ENCODE results near the gene GPRC5C.
A peak's percentile ranks its signal among the peaks of the same experiment; 100 is the strongest.

GPRC5C gene

DNA sequence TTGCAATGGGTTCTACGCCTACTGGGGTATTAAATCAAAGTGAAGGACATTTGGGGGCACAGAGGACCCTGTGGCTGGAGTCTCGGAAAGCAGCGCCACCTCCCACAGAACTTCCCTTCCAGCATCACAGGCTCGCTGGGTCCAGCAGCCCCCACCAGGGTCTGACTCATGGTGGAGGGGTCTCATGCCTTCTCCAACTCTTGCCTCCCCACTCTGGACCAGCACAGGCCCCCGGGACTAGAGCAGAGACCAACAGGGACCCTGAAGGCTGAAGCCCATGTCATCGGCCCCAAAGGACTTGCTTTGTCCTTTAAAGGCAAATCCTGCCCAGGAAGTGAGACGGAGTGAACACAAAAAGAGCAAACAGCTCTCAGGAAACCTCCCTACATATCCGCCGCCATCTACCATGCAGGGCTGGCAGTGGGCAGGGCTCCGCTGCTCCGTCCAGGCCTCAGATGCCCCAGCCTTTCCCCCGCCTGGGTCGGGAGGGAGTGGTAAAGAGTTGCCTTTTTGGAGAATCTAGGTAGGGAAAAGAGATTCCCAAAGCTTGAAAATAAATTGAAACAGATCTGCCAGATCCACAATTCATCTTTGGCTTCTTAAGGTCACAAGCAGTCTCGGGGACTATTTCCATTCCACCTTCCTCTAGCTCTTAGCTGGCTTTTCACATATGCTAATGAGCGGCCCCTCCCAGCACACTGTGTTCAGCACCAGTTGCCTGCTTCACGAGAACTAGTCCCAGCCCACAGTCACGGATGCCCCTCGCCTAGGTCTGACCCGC is 2.1 kb upstream of the GPRC5C start:
- in situ Hi-C loops (cut with HindIII; ENCODE audit: low pct_ligation_motif_present, low pct_unique_long_range_greater_than_20kb, low sequenced_read_pairs), result no loop called here
- peak; percentile 21 for DNase-seq

GRCh38 chr17:74430385-74430705 is 1.5 kb upstream of the GPRC5C start:
- no peak for DNase-seq
- in situ Hi-C loops (cut with HindIII; ENCODE audit: low pct_ligation_motif_present, low pct_unique_long_range_greater_than_20kb, low sequenced_read_pairs), result no loop called here

DNA sequence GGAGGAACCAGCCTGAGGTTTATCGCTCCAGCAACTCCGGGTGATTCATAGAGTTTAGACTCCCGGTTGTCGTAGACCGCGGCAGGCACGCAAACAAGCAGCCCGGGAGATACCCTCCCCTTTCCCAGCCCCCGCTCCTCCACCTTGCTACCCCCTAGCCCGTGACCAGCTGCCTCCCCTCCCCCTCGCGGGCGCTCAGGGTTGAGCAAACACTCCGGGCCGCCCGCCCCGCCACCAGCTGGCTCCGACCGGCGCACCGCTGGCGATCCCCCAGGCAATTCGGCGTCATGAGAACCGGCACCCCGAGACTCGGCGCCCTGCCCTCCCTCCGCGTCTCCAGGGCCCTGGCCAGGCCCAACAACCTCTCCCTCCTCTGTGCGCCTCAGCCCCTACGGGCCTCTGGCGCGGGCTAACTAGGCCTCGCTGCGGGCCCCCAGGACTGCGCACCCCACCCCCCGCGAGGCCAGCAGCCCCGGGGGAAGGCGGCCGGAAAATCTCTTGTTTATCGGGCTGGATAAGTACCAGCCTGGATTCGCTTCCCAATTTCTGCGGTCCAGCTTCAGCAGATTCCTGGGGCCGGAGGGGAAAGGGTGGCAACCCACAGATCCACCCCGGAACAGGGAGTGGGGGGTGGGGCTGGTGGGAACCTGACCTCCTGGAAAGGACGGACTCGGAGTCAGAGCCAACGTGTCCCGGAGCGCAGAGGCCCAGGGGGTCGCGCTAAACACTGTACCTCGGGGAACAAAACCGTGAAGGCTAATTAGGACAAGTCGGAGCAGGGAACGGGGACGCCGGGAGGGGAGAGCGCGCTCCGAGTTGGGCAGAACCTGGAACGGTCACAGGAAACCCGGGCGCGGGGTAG is 951 bp upstream of the GPRC5C start:
- in situ Hi-C loops (cut with HindIII; ENCODE audit: low pct_ligation_motif_present, low pct_unique_long_range_greater_than_20kb, low sequenced_read_pairs), result no loop called here
- peak; percentile 98 for DNase-seq

- in situ Hi-C loops (cut with HindIII; ENCODE audit: low pct_ligation_motif_present, low pct_unique_long_range_greater_than_20kb, low sequenced_read_pairs), result no loop called here
Measured at GRCh38 chr17:74432424-74432690, 469 bp downstream of the GPRC5C start.

DNA sequence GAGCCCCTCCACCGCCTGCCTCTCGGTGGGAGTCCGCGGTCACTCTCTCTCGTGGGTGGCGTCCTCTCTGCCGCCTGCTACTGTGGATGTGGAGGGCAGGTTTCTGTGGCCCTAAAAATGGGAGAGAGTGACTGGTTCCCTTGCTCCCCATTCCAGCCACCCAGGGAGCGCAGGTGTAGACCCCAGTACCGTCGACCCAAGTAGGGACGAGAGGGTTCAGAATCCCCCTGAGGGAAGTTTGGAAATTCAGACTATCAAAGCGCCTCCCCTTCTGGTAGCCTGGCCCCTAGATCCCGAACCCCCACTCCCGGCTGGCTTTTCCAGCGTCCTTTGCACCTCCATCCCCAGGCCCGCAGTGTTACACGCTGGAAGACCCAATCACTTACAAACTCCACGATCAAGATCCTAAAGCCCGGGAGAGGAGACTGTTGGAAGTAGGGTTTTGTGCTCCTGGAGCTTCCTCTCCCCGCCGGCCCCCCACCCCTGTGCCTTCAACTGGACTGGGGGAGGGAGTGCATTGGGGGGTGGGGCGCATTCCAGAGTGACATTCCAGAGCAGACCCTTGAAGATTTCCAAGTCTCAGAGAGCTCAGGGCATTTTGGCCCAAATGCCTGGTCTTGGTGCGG is 991 bp downstream of the GPRC5C start:
- in situ Hi-C loops (cut with HindIII; ENCODE audit: low pct_ligation_motif_present, low pct_unique_long_range_greater_than_20kb, low sequenced_read_pairs), result no loop called here
- DNase-seq, result no peak

More at GRCh38 chr17:74432424-74432690, 469 bp downstream of the GPRC5C start:
- no peak for DNase-seq

GRCh38 chr17:74433421-74434121 is 1.7 kb downstream of the GPRC5C start:
- in situ Hi-C loops (cut with HindIII; ENCODE audit: low pct_ligation_motif_present, low pct_unique_long_range_greater_than_20kb, low sequenced_read_pairs), result no loop called here
- no peak for DNase-seq

GRCh38 chr17:74435775-74436359 is 4.0 kb downstream of the GPRC5C start:
- no peak for DNase-seq
- in situ Hi-C loops (cut with HindIII; ENCODE audit: low pct_ligation_motif_present, low pct_unique_long_range_greater_than_20kb, low sequenced_read_pairs), result no loop called here

GRCh38 chr17:74437702-74438101 is 5.8 kb downstream of the GPRC5C start:
- in situ Hi-C loops (cut with HindIII; ENCODE audit: low pct_ligation_motif_present, low pct_unique_long_range_greater_than_20kb, low sequenced_read_pairs), result no loop called here
- peak; percentile 29 for DNase-seq

DNA sequence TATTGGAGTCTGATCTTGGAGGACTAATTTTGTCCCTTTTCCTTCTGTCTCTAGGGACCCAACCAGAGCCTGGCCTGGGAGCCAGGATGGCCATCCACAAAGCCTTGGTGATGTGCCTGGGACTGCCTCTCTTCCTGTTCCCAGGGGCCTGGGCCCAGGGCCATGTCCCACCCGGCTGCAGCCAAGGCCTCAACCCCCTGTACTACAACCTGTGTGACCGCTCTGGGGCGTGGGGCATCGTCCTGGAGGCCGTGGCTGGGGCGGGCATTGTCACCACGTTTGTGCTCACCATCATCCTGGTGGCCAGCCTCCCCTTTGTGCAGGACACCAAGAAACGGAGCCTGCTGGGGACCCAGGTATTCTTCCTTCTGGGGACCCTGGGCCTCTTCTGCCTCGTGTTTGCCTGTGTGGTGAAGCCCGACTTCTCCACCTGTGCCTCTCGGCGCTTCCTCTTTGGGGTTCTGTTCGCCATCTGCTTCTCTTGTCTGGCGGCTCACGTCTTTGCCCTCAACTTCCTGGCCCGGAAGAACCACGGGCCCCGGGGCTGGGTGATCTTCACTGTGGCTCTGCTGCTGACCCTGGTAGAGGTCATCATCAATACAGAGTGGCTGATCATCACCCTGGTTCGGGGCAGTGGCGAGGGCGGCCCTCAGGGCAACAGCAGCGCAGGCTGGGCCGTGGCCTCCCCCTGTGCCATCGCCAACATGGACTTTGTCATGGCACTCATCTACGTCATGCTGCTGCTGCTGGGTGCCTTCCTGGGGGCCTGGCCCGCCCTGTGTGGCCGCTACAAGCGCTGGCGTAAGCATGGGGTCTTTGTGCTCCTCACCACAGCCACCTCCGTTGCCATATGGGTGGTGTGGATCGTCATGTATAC is 8.0 kb downstream of the GPRC5C start:
- DNase-seq, result no peak
- in situ Hi-C loops (cut with HindIII; ENCODE audit: low pct_ligation_motif_present, low pct_unique_long_range_greater_than_20kb, low sequenced_read_pairs), result no loop called here

DNA sequence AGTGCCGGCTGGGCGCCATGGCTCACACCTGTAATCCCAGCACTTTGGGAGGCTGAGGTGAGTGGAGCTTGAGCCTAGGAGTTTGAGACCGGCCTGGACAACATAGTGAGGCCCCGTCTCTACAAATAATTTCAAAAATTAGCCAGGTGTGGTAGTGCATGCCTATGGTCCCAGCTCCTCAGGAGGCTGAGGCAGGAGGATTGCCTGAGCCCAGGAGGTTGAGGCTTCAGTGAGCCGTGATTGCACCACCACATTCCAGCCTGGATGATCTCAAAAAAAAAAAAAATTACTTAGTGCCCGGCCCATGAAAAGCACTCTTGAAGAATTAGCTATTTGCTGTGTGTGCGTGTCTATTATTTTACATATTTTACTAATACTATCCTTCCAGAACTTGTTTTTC is 9.6 kb downstream of the GPRC5C start:
- no peak for DNase-seq
- in situ Hi-C loops (cut with HindIII; ENCODE audit: low pct_ligation_motif_present, low pct_unique_long_range_greater_than_20kb, low sequenced_read_pairs), result no loop called here

DNA sequence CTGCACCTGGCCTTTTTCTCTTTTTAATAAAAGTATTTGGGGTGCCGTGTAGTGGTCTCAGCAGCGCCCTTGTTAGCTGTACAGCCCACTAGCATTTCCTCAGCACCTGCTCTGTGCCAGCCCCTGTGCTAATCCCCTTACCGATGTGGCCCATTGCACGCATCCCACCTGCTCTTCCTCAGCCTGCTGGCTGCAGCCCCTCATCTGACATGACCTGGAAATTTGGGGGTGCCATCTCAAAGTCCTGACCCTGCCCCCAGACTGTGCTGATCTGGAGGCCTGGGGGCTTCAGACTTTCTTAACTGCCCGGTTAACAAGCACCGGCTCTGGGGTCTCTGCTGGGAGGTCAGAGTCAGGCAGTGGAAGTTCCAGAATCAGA is 10.4 kb downstream of the GPRC5C start:
- no peak for DNase-seq
- in situ Hi-C loops (cut with HindIII; ENCODE audit: low pct_ligation_motif_present, low pct_unique_long_range_greater_than_20kb, low sequenced_read_pairs), result no loop called here

DNA sequence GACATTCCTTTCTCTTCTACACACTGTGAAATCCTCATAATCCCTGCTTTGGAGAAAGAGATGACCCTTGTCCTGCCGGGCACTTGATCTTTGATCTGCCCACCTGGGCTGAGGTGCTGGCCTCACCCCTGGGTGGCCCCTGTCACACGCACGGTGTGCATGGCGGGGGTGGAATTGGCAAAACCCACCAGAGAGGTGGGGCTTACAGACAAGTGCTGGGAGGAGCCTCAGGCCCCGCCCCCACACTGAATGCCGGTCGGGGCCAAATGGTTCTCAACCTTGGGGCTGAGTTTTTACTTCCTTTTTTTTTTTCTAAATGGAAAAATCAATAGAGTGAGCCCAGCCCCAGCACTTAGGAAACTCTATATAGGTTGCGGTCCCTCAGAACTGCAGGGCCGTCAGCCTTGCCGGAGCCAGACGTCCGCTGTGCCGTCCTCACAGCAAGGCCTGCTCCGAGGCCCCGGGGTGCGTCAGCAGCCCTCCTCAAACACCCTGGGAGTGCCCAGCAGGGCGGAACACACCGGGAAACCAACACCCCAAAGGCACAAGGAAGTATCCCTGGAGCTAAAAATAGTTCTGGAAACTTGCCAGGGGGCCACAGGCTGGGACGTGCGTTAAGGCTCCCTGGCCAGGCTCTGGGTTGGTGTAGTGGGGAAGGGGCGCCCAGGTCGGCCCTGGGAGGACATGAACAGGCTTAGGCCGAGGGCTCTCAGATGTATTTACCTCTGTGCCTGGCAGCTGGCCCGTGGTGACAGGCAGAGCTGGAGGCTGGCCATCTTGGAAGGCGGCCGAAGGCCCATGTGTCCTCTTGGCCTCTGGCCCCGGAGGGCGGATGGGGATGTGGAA is 11.0 kb downstream of the GPRC5C start:
- DNase-seq, result peak; percentile 15
- in situ Hi-C loops (cut with HindIII; ENCODE audit: low pct_ligation_motif_present, low pct_unique_long_range_greater_than_20kb, low sequenced_read_pairs), result no loop called here

DNA sequence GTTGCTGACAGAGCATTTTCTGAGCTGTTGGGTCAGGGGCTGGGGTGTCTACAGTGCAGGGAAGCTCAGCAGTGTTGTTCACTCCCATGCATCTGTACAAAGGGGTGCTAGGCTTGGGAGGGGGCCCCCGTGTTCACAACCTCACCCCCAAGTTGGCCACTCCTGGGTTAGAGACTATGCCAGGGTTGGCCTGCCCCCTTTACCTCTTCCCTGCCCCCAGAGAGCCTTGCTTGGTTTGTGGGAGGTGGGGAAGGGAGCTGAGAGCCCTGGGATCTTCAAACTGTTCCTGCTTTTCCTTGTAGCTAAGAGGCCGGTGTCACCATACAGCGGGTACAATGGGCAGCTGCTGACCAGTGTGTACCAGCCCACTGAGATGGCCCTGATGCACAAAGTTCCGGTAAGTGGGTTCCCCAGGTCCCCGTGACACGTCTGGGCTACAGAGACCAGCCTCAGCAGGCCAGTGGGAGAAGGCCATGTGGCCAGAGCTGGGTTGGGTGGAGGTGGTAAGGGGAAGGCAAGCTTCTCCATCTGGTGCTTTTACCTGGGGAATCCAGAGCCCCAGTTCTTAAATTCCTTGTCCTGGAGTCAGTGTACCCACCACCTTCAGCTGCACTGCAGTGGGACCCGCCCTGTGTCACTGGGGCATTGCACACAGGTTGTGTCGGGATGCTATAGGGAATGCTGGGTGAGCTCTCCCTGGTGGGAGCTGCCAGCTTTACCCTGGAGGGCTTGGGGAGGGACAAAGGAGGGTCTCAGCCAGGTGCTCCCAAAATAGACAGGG is 11.8 kb downstream of the GPRC5C start:
- no peak for DNase-seq
- in situ Hi-C loops (cut with HindIII; ENCODE audit: low pct_ligation_motif_present, low pct_unique_long_range_greater_than_20kb, low sequenced_read_pairs), result no loop called here

DNA sequence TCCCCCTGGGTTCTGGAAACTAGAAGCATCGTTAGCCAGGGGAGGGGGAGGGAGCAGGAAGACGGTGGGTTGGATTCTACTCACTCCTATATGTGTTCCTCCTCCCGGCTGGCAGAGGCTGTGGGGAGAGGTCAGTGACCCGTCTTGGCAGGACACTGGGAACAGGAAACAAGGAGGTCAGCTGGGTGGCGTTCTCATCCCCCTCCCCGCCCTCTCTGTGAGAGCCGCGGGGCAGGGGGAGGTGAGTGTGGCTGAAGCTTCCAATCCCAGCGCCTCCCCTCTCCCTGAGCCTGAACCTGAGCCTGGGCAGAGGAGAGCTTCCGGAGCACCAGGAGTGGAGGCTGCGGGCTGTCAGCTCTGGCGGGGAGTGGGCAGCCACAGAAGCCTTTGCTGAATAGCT is 12.5 kb downstream of the GPRC5C start:
- in situ Hi-C loops (cut with HindIII; ENCODE audit: low pct_ligation_motif_present, low pct_unique_long_range_greater_than_20kb, low sequenced_read_pairs), result no loop called here

GRCh38 chr17:74445158-74445557 is 13.3 kb downstream of the GPRC5C start:
- in situ Hi-C loops (cut with HindIII; ENCODE audit: low pct_ligation_motif_present, low pct_unique_long_range_greater_than_20kb, low sequenced_read_pairs), result no loop called here
- DNase-seq, result no peak

More for the DNA sequence above, 12.5 kb downstream of the GPRC5C start:
- DNase-seq, result no peak

Measured in ACHN (cell line).